ENCODE results near the gene RNASE4. TPM values are rescaled to one million over a fixed set of nuclear protein-coding genes. Genes with fewer than 3 reads are reported as not detected.
"Not testable (repeated sequence)": the region's sequence is repeated elsewhere in the genome, so short reads cannot be mapped to it uniquely, and the experiment has no call there.

The RNASE4 gene
- total RNA-seq, 1 experiment from 2014 or later, result 0.48 TPM

- Histone ChIP-seq H3K36me3 (ENCODE audit: insufficient read depth, low read length) (no peaks in the 10 kb centered on the region), H3K4me2 (ENCODE audit: low read depth, low read length, poor library complexity, severe bottlenecking) (no peak overlapping the region), H2AFZ (ENCODE audit: low read length) (no peak overlapping the region), H3K4me3 (ENCODE audit: low read length) (no peak overlapping the region), H3K4me1 (ENCODE audit: low read length) (no peaks in the 10 kb centered on the region), H3K27ac (ENCODE audit: low read length) (no peak overlapping the region), H3K9me2 (replicated peaks; ENCODE audit: insufficient read depth, low read length) (no peaks in the 10 kb centered on the region), H3K27me3 (ENCODE audit: low read length) (no peaks in the 10 kb centered on the region; the same call in 1 of the 2 replicates), H3K9ac (ENCODE audit: low read length) (no peak overlapping the region), H3K9me3 (ENCODE audit: low read length) (no peaks in the 10 kb centered on the region), H3K79me2 (ENCODE audit: low read length) (no peaks in the 10 kb centered on the region), H4K20me1 (ENCODE audit: insufficient read depth, low read depth, low read length) (no peaks in the 10 kb centered on the region)
- DNase-seq, result no peak
These were observed 49.5 kb downstream of the RNASE4 start for GRCh38 chr14:20733684-20734429.

GRCh38 chr14:20734430-20734806 is 50.1 kb downstream of the RNASE4 start:
- Histone ChIP-seq H3K27me3 (ENCODE audit: low read length) (peaks cover 2% of the 10 kb centered on the region), H3K4me2 (ENCODE audit: low read depth, low read length, poor library complexity, severe bottlenecking) (no peak overlapping the region), H3K9me2 (replicated peaks; ENCODE audit: insufficient read depth, low read length) (no peaks in the 10 kb centered on the region), H3K9ac (ENCODE audit: low read length) (no peak overlapping the region), H4K20me1 (ENCODE audit: insufficient read depth, low read depth, low read length) (no peaks in the 10 kb centered on the region), H2AFZ (ENCODE audit: low read length) (no peak overlapping the region), H3K9me3 (ENCODE audit: low read length) (no peaks in the 10 kb centered on the region), H3K27ac (ENCODE audit: low read length) (no peak overlapping the region), H3K79me2 (ENCODE audit: low read length) (no peaks in the 10 kb centered on the region), H3K4me3 (ENCODE audit: low read length) (no peak overlapping the region), H3K36me3 (ENCODE audit: insufficient read depth, low read length) (no peaks in the 10 kb centered on the region), H3K4me1 (ENCODE audit: low read length) (no peaks in the 10 kb centered on the region)
- no peak for DNase-seq

GRCh38 chr14:20738292-20738691 is 53.9 kb downstream of the RNASE4 start:
- not testable (repeated sequence) for H3K4me3 ChIP-seq (ENCODE audit: low read length); H3K4me2 ChIP-seq (ENCODE audit: low read depth, low read length, poor library complexity, severe bottlenecking); H4K20me1 ChIP-seq (ENCODE audit: insufficient read depth, low read depth, low read length); H2AFZ ChIP-seq (ENCODE audit: low read length); H3K27me3 ChIP-seq (ENCODE audit: low read length); H3K4me1 ChIP-seq (ENCODE audit: low read length); DNase-seq; H3K9me3 ChIP-seq (ENCODE audit: low read length); H3K9me2 ChIP-seq (replicated peaks; ENCODE audit: insufficient read depth, low read length); H3K79me2 ChIP-seq (ENCODE audit: low read length); H3K36me3 ChIP-seq (ENCODE audit: insufficient read depth, low read length); H3K27ac ChIP-seq (ENCODE audit: low read length); H3K9ac ChIP-seq (ENCODE audit: low read length)

GRCh38 chr14:20742132-20742531 is 57.8 kb downstream of the RNASE4 start:
- Histone ChIP-seq H3K9ac (ENCODE audit: low read length) (no peak overlapping the region), H2AFZ (ENCODE audit: low read length) (no peak overlapping the region), H3K36me3 (ENCODE audit: insufficient read depth, low read length) (no peaks in the 10 kb centered on the region), H3K79me2 (ENCODE audit: low read length) (no peaks in the 10 kb centered on the region), H3K4me2 (ENCODE audit: low read depth, low read length, poor library complexity, severe bottlenecking) (no peak overlapping the region), H3K9me3 (ENCODE audit: low read length) (no peaks in the 10 kb centered on the region), H4K20me1 (ENCODE audit: insufficient read depth, low read depth, low read length) (no peaks in the 10 kb centered on the region), H3K4me1 (ENCODE audit: low read length) (no peaks in the 10 kb centered on the region), H3K9me2 (replicated peaks; ENCODE audit: insufficient read depth, low read length) (no peaks in the 10 kb centered on the region), H3K4me3 (ENCODE audit: low read length) (no peak overlapping the region), H3K27ac (ENCODE audit: low read length) (no peak overlapping the region), H3K27me3 (ENCODE audit: low read length) (peaks cover 2% of the 10 kb centered on the region; the same call in 1 of the 2 replicates)
- DNase-seq, result no peak

- no peaks in the 10 kb centered on the region for H3K79me2 ChIP-seq (ENCODE audit: low read length)
- DNase-seq, result no peak
- no peaks in the 10 kb centered on the region for H4K20me1 ChIP-seq (ENCODE audit: insufficient read depth, low read depth, low read length)
- no peak overlapping the region for H3K4me3 ChIP-seq (ENCODE audit: low read length)
- H3K9me3 ChIP-seq (ENCODE audit: low read length), result no peaks in the 10 kb centered on the region
- H3K27ac ChIP-seq (ENCODE audit: low read length), result no peak overlapping the region
- H3K9me2 ChIP-seq (replicated peaks; ENCODE audit: insufficient read depth, low read length), result no peaks in the 10 kb centered on the region
- no peak overlapping the region for H3K4me2 ChIP-seq (ENCODE audit: low read depth, low read length, poor library complexity, severe bottlenecking)
- no peaks in the 10 kb centered on the region for H3K4me1 ChIP-seq (ENCODE audit: low read length)
- no peaks in the 10 kb centered on the region for H3K36me3 ChIP-seq (ENCODE audit: insufficient read depth, low read length)
- H3K27me3 ChIP-seq (ENCODE audit: low read length), result peaks cover 2% of the 10 kb centered on the region; the same call in 1 of the 2 replicates
- H3K9ac ChIP-seq (ENCODE audit: low read length), result no peak overlapping the region
- no peak overlapping the region for H2AFZ ChIP-seq (ENCODE audit: low read length)
These were observed 59.2 kb downstream of the RNASE4 start for GRCh38 chr14:20743556-20743955.

- no peaks in the 10 kb centered on the region for H3K9me3 ChIP-seq (ENCODE audit: low read length)
- no peak within 1 kb of the TSS for H3K4me3 ChIP-seq (ENCODE audit: low read length)
- H4K20me1 ChIP-seq (ENCODE audit: insufficient read depth, low read depth, low read length), result no peaks in the 10 kb centered on the region
- H2AFZ ChIP-seq (ENCODE audit: low read length), result no peak within 1 kb of the TSS
- no peak within 1 kb of the TSS for H3K27ac ChIP-seq (ENCODE audit: low read length)
- no peaks in the 10 kb centered on the region for H3K4me1 ChIP-seq (ENCODE audit: low read length)
- no peaks in the 10 kb centered on the region for H3K9me2 ChIP-seq (replicated peaks; ENCODE audit: insufficient read depth, low read length)
- H3K36me3 ChIP-seq (ENCODE audit: insufficient read depth, low read length), result no peaks in the 10 kb centered on the region
- no peak for DNase-seq
- no peak within 1 kb of the TSS for H3K9ac ChIP-seq (ENCODE audit: low read length)
- no peak within 1 kb of the TSS for H3K4me2 ChIP-seq (ENCODE audit: low read depth, low read length, poor library complexity, severe bottlenecking)
- no peaks in the 10 kb centered on the region for H3K27me3 ChIP-seq (ENCODE audit: low read length)
- no peaks in the 10 kb centered on the region for H3K79me2 ChIP-seq (ENCODE audit: low read length)
These were observed 61.4 kb downstream of the RNASE4 start, which contains the start of gene EDDM3A for GRCh38 chr14:20745571-20746358. Gene EDDM3A, plus strand, starts transcription at chr14:20745887. Its CDS starts 1,694 bp downstream, at chr14:20747581.

GRCh38 chr14:20746566-20746965 is 62.2 kb downstream of the RNASE4 start:
- H3K4me3 ChIP-seq (ENCODE audit: low read length), result no peak overlapping the region

GRCh38 chr14:20748439-20748838 is 64.1 kb downstream of the RNASE4 start:
- H3K9ac ChIP-seq (ENCODE audit: low read length), result no peak overlapping the region

More at GRCh38 chr14:20746566-20746965, 62.2 kb downstream of the RNASE4 start:
- Histone ChIP-seq H3K4me2 (ENCODE audit: low read depth, low read length, poor library complexity, severe bottlenecking) (no peak overlapping the region), H4K20me1 (ENCODE audit: insufficient read depth, low read depth, low read length) (no peaks in the 10 kb centered on the region), H3K27me3 (ENCODE audit: low read length) (no peaks in the 10 kb centered on the region), H3K79me2 (ENCODE audit: low read length) (no peaks in the 10 kb centered on the region), H3K4me1 (ENCODE audit: low read length) (no peaks in the 10 kb centered on the region), H3K36me3 (ENCODE audit: insufficient read depth, low read length) (no peaks in the 10 kb centered on the region), H3K27ac (ENCODE audit: low read length) (no peak overlapping the region), H3K9me3 (ENCODE audit: low read length) (no peaks in the 10 kb centered on the region), H3K9me2 (replicated peaks; ENCODE audit: insufficient read depth, low read length) (no peaks in the 10 kb centered on the region), H3K9ac (ENCODE audit: low read length) (no peak overlapping the region), H2AFZ (ENCODE audit: low read length) (no peak overlapping the region)
- no peak for DNase-seq

More at GRCh38 chr14:20748439-20748838, 64.1 kb downstream of the RNASE4 start:
- no peaks in the 10 kb centered on the region for H3K36me3 ChIP-seq (ENCODE audit: insufficient read depth, low read length)
- H3K4me3 ChIP-seq (ENCODE audit: low read length), result no peak overlapping the region
- no peak overlapping the region for H3K4me2 ChIP-seq (ENCODE audit: low read depth, low read length, poor library complexity, severe bottlenecking)
- peaks cover 15% of the 10 kb centered on the region for H3K9me3 ChIP-seq (ENCODE audit: low read length)
- no peaks in the 10 kb centered on the region for H3K79me2 ChIP-seq (ENCODE audit: low read length)
- H3K9me2 ChIP-seq (replicated peaks; ENCODE audit: insufficient read depth, low read length), result no peaks in the 10 kb centered on the region
- no peak for DNase-seq
- no peaks in the 10 kb centered on the region for H3K27me3 ChIP-seq (ENCODE audit: low read length)
- H4K20me1 ChIP-seq (ENCODE audit: insufficient read depth, low read depth, low read length), result no peaks in the 10 kb centered on the region
- H3K27ac ChIP-seq (ENCODE audit: low read length), result no peak overlapping the region
- H2AFZ ChIP-seq (ENCODE audit: low read length), result no peak overlapping the region
- no peaks in the 10 kb centered on the region for H3K4me1 ChIP-seq (ENCODE audit: low read length)
